Measurements from ENCODE around the gene EPHB2.

- TF ChIP-seq, protein P1, sequence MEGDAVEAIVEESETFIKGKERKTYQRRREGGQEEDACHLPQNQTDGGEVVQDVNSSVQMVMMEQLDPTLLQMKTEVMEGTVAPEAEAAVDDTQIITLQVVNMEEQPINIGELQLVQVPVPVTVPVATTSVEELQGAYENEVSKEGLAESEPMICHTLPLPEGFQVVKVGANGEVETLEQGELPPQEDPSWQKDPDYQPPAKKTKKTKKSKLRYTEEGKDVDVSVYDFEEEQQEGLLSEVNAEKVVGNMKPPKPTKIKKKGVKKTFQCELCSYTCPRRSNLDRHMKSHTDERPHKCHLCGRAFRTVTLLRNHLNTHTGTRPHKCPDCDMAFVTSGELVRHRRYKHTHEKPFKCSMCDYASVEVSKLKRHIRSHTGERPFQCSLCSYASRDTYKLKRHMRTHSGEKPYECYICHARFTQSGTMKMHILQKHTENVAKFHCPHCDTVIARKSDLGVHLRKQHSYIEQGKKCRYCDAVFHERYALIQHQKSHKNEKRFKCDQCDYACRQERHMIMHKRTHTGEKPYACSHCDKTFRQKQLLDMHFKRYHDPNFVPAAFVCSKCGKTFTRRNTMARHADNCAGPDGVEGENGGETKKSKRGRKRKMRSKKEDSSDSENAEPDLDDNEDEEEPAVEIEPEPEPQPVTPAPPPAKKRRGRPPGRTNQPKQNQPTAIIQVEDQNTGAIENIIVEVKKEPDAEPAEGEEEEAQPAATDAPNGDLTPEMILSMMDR (IDR thresholded peaks at IDR 0.05) = no peak
- no peak for TF ChIP-seq EZH2 (IDR thresholded peaks at IDR 0.05; ENCODE audit: borderline replicate concordance, insufficient read depth, low read depth, low read length, poor library complexity, severe bottlenecking)
Measured at GRCh38 chr1:22906968-22907367, 196.3 kb downstream of the EPHB2 start.

Data from B cell (primary cell).